Activated CD4-positive, alpha-beta T cell treated with anti-CD3 and anti-CD28 coated beads, Interleukin-2, amount 10 ng/mL, durations not matched to agents 7 days and 5 days (primary cell): ENCODE measurements around the gene ZNF618. TPM values are rescaled to one million over a fixed set of nuclear protein-coding genes. Genes with fewer than 3 reads are reported as not detected.

Experiments
- CTCF ChIA-PET: fragments of 350-600 bp; sonication (Branson Sonifier 250); formaldehyde crosslinking; loops from one replicate; lab custom pipeline; 2021; ENCODE audit warnings: antibody characterized with exemption; lab: Charles Lee
- POLR2A ChIA-PET: fragments of 350-600 bp; sonication (Branson Sonifier 250); formaldehyde crosslinking; loops from one replicate; lab custom pipeline; 2021; ENCODE audit warnings: antibody characterized with exemption; lab: Charles Lee
- DNase-seq: peaks from one replicate; pipeline ENCODE4 v3.0.0-alpha.2; 2020
- H3K27ac Mint-ChIP-seq: one replicate; pipeline ENCODE4 v1.8.0; 2021; ENCODE audit warnings: mild to moderate bottlenecking, moderate library complexity, mixed read lengths
- H3K27me3 Mint-ChIP-seq: one replicate; pipeline ENCODE4 v1.8.0; 2021; ENCODE audit warnings: mixed read lengths
- H3K36me3 Mint-ChIP-seq: one replicate; pipeline ENCODE4 v1.8.0; 2021; ENCODE audit warnings: low read depth, mixed read lengths
- H3K4me1 Mint-ChIP-seq: one replicate; pipeline ENCODE4 v1.8.0; 2021; ENCODE audit warnings: mixed read lengths
- H3K4me3 Mint-ChIP-seq: one replicate; pipeline ENCODE4 v1.8.0; 2021; ENCODE audit warnings: mild to moderate bottlenecking, moderate library complexity, mixed read lengths
- H3K9me3 Mint-ChIP-seq: one replicate; pipeline ENCODE4 v1.8.0; 2021; ENCODE audit warnings: mixed read lengths
- total RNA-seq, 2 experiments: library from RNA; stranded (reverse); gene quantifications; one replicate each; pipeline ENCODE4 v1.2.3, GENCODE V29; 2021

The ZNF618 gene, protein sequence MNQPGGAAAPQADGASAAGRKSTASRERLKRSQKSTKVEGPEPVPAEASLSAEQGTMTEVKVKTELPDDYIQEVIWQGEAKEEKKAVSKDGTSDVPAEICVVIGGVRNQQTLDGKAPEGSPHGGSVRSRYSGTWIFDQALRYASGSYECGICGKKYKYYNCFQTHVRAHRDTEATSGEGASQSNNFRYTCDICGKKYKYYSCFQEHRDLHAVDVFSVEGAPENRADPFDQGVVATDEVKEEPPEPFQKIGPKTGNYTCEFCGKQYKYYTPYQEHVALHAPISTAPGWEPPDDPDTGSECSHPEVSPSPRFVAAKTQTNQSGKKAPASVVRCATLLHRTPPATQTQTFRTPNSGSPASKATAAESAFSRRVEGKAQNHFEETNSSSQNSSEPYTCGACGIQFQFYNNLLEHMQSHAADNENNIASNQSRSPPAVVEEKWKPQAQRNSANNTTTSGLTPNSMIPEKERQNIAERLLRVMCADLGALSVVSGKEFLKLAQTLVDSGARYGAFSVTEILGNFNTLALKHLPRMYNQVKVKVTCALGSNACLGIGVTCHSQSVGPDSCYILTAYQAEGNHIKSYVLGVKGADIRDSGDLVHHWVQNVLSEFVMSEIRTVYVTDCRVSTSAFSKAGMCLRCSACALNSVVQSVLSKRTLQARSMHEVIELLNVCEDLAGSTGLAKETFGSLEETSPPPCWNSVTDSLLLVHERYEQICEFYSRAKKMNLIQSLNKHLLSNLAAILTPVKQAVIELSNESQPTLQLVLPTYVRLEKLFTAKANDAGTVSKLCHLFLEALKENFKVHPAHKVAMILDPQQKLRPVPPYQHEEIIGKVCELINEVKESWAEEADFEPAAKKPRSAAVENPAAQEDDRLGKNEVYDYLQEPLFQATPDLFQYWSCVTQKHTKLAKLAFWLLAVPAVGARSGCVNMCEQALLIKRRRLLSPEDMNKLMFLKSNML
- under 1 TPM; 0.21 to 0.27 TPM for total RNA-seq

DNA sequence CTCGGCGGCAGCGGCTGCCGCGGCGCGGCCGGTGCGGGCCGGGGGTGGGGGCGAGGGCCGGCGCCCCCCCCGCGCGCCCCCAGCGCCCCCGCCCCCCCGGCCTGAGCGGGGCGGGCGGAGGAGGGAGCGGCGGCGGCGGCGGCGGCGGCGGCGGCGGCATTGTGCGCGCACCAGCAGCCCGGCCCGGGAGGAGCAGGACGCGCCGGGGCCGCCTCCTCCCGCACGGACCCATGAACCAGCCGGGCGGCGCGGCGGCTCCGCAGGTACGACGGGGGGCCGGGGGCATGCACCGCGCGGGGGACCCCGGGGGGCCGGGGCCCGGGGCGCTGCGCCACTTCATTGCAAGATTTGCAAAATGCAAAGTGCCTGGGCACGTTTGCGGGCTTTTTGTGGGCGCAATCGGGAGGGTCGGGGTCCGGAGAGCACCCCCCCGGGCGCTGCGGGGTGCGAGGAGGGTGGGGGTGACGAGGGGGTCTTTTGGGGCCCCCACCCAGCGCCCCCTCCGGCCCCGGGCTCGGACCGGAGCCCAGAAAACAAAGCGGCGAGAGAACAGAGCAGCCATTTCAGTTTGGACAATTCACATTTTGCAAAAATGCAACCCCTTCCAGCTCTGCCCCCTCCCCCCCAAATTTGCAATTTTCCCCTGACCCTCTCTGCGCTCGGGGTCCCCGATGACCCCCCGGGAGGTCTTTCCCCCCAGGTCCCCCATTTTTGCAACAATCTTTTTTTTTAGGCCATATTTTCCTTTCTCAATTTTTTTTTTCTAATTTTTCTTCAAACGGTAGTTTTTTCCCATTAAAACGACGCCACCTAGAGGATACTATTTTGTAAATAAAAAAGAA is at the start of gene ZNF618:
Gene ZNF618, plus strand, starts transcription at position 159 of the 842 bp plus-strand sequence. Its CDS starts 72 bp downstream, at position 231.
- POLR2A ChIA-PET = interaction anchor here (0.6 kb wide), 1 partner anchor 259 kb away, joined by 3 read pairs; no protein-coding TSS in a partner anchor
- no peaks in the 10 kb centered on the region for H3K36me3 Mint-ChIP-seq
- H3K4me1 Mint-ChIP-seq = peaks cover 8% of the 10 kb centered on the region
- CTCF ChIA-PET = interaction anchor here (0.6 to 1.6 kb wide), 3 partner anchors 16 to 235 kb away, joined by 3 to 4 read pairs (median 3); no protein-coding TSS in a partner anchor
- no peak within 1 kb of the TSS for H3K27ac Mint-ChIP-seq
- H3K9me3 Mint-ChIP-seq = no peaks in the 10 kb centered on the region
- peak within 1 kb of the TSS; percentile 83 for H3K4me3 Mint-ChIP-seq
- peaks cover 27% of the 10 kb centered on the region for H3K27me3 Mint-ChIP-seq
- DNase-seq = no peak

DNA sequence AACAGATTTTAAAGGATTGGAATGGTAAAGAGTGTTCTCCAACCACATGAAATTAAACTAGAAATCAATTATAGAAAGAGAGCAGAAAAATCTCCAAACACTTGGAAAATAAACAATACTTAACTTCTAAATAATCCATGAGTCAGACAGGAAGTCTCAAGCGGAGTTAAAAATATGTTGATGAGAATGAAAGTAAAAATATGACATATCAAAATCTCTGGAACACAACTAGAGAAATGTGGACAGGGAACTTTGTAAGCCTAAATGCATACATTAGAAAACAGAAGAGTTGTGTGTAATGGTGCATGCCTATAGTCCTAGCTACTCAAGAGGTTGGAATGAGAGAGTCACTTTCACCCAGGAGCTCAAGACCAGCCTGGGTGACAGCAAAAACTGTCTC is 47.9 kb upstream of the ZNF618 start:
- Mint-ChIP-seq H3K27me3 (peaks cover 22% of the 10 kb centered on the region), H3K4me3 (no peak overlapping the region), H3K27ac (no peak overlapping the region), H3K9me3 (peaks cover 5% of the 10 kb centered on the region), H3K36me3 (no peaks in the 10 kb centered on the region), H3K4me1 (peaks cover 6% of the 10 kb centered on the region)
- no peak for DNase-seq
- POLR2A ChIA-PET = no interaction called here
- CTCF ChIA-PET = no interaction called here

DNA sequence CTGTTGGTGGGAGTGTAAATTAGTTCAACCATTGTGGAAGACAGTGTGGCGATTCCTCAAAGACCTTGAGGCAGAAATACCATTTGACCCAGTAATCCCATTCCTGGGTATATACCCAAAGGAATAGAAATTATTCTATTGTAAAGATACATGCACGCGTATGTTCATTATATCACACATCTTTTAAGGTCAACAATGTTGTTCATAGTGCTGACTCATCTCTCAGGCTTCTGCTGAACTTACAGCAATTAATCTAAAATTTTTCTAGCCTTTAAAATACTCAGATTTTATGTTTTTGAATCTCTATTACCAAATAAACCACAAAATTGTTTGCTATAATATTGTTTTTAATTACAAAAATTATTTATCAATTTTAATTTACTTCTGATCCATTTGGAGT is 38.8 kb upstream of the ZNF618 start:
- CTCF ChIA-PET = no interaction called here

DNA sequence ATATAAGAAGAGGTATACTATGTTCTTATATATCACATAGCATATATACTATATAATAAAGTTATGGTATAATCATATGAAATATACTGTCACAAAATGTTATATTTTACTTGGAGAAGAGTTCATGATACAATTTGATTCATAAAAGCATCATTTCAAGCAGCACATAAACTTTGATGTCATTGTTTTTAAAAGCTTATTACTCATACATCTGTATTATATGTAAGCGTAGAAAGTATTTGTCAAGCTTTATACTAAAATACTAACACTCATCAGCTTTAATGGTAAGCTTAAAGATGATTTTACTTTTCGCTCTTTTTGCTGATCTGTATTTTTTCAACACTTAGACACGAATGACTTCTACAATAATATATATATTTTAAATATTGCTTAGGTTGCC is 34.0 kb upstream of the ZNF618 start:
- no peak overlapping the region for H3K27ac Mint-ChIP-seq
- H3K4me1 Mint-ChIP-seq = no peaks in the 10 kb centered on the region
- no peak for DNase-seq
- POLR2A ChIA-PET = no interaction called here
- H3K9me3 Mint-ChIP-seq = peaks cover 3% of the 10 kb centered on the region
- H3K4me3 Mint-ChIP-seq = no peak overlapping the region
- CTCF ChIA-PET = no interaction called here
- H3K36me3 Mint-ChIP-seq = no peaks in the 10 kb centered on the region
- peaks cover 7% of the 10 kb centered on the region for H3K27me3 Mint-ChIP-seq

More for the DNA sequence above, 38.8 kb upstream of the ZNF618 start:
- Mint-ChIP-seq H3K9me3 (peaks cover 10% of the 10 kb centered on the region), H3K4me3 (no peak overlapping the region), H3K4me1 (no peaks in the 10 kb centered on the region), H3K27ac (no peak overlapping the region), H3K27me3 (peaks cover 29% of the 10 kb centered on the region), H3K36me3 (no peaks in the 10 kb centered on the region)
- DNase-seq = no peak
- POLR2A ChIA-PET = no interaction called here

DNA sequence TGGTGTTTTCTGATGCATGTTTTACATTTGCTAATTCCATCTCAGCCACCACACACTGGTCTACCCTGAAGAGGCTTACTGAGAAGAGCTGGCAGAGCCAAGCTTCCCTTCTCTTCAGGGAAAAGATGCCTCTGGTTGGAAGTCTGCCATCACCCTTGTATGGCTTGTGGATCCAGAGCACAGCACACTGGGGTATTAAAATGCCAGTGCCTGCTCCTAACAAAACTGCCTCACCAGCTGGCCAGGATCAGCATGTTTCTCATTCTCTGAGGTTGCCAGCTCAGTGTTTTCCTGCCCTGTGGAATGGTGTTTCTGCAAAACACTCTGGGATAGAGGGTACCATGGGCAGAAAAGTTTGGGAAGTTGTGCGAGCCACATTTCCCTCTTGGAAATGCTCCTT is 31.6 kb upstream of the ZNF618 start:
- CTCF ChIA-PET = no interaction called here
- Mint-ChIP-seq H3K36me3 (no peaks in the 10 kb centered on the region), H3K27me3 (peaks cover 7% of the 10 kb centered on the region), H3K9me3 (peaks cover 3% of the 10 kb centered on the region), H3K27ac (no peak overlapping the region), H3K4me1 (no peaks in the 10 kb centered on the region), H3K4me3 (no peak overlapping the region)
- no peak for DNase-seq
- POLR2A ChIA-PET = no interaction called here

DNA sequence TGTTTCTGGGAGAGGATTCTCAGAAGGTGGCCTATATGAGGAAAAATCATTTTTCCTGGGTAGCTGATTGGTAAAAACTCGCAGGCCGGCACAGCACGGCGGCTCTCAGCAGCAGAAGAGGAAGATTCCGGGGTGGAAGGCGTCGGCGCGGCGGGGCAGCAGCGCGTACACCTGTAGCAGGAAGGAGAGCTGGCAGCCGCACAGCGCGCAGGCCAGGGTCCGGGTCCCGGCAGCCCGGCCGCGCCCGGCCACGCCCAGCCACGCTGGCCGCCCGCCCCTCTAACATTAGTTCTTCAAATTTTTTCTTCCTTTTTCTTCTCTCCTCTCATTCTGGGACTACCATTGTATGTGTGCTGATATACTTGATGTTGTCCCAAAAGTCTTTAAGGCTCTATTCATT is 24.8 kb upstream of the ZNF618 start:
- Mint-ChIP-seq H3K36me3 (no peaks in the 10 kb centered on the region), H3K27me3 (peaks cover 8% of the 10 kb centered on the region), H3K4me3 (no peak overlapping the region), H3K9me3 (peaks cover 10% of the 10 kb centered on the region), H3K27ac (no peak overlapping the region), H3K4me1 (no peaks in the 10 kb centered on the region)
- ChIA-PET POLR2A (no interaction called here), CTCF (no interaction called here)
- no peak for DNase-seq

DNA sequence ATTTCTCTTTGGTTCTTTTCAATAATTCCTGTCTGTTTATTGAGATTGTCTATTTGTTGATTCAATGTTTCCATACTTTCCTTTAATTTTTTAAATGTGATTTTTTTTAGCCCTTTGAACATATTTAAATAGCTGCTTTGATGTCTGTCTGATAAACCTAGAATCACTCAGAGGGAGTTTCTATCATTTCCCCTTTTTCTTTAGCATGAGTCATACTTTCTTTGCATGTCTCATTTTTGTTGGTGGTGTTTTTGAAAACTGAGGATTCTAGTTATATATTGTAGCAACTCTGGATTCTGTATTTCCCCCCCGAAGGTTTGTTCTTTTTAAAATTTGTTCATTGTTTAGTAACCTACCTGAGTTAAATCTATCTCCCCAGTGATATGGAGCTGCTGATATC is 24.2 kb upstream of the ZNF618 start:
- CTCF ChIA-PET = no interaction called here
- DNase-seq = no peak

DNA sequence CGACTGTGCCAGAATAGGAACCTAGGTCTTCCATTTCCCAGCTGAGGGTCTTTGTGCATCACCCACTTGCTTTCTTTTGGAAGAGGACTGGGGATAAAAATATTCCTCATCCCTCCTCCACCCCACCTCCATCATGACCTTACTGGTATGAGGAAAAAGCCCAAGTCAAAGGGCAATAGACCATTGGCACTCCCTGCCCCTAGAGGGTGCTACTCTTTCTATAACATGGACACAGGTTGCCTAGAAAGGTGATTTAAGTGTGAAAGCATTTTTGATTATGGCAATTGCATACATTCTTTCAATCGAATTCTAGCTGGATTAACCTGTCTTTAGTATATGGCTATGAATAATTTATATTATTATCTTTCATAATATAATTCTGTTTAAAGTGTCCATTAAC is 22.8 kb upstream of the ZNF618 start:
- CTCF ChIA-PET = no interaction called here
- Mint-ChIP-seq H3K27me3 (peaks cover 5% of the 10 kb centered on the region), H3K27ac (no peak overlapping the region), H3K9me3 (peaks cover 7% of the 10 kb centered on the region), H3K36me3 (no peaks in the 10 kb centered on the region), H3K4me3 (no peak overlapping the region), H3K4me1 (no peaks in the 10 kb centered on the region)
- DNase-seq = no peak
- POLR2A ChIA-PET = no interaction called here

More for the DNA sequence above, 24.2 kb upstream of the ZNF618 start:
- H3K27ac Mint-ChIP-seq = no peak overlapping the region
- no peak overlapping the region for H3K4me3 Mint-ChIP-seq
- H3K9me3 Mint-ChIP-seq = peaks cover 9% of the 10 kb centered on the region
- H3K4me1 Mint-ChIP-seq = no peaks in the 10 kb centered on the region
- peaks cover 8% of the 10 kb centered on the region for H3K27me3 Mint-ChIP-seq
- H3K36me3 Mint-ChIP-seq = no peaks in the 10 kb centered on the region
- POLR2A ChIA-PET = no interaction called here

DNA sequence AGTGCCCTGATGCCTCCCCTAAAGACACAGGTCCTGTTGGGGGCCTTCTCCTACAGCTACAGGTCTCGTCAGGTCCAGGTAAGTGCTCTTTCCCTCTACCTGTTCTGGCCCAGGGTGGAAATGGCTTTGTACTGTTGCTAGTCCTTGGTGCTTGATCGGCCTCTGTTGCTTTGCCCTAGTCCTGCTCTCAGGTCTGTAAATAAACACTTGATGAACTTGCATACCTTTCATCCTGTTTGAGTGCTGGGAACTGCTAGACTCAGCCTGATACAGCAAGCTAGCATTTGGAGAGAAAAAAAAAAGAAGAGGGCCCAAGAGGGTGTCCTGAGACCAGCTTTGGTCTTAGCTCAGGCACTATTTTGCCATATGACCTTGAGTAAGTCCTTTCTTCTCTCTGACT is 21.8 kb upstream of the ZNF618 start:
- POLR2A ChIA-PET = no interaction called here
- no peak overlapping the region for H3K4me3 Mint-ChIP-seq
- no peaks in the 10 kb centered on the region for H3K36me3 Mint-ChIP-seq
- no peak overlapping the region for H3K27ac Mint-ChIP-seq
- H3K4me1 Mint-ChIP-seq = no peaks in the 10 kb centered on the region
- no peak for DNase-seq
- CTCF ChIA-PET = no interaction called here
- peaks cover 7% of the 10 kb centered on the region for H3K9me3 Mint-ChIP-seq
- peaks cover 7% of the 10 kb centered on the region for H3K27me3 Mint-ChIP-seq

DNA sequence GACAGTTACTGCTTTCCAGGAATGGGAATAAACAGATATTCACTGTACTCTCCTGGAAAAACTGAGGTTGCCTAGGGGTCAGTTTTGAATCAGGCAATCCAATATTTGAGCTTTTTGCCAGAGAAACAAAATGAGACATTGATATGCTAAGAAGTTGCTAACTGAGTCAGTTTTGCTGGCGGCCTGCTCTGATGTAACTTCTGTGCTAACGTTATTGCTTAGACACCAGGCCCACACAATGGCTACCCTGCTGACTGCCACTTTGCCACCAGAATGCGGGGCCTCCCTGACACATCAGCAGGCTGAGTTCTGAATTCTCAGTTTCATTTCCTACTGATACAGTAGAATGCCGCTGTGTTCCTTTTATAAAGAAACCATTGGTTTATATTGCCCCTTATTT is 18.2 kb upstream of the ZNF618 start:
- no peak for DNase-seq
- H3K4me3 Mint-ChIP-seq = no peak overlapping the region
- peaks cover 15% of the 10 kb centered on the region for H3K27me3 Mint-ChIP-seq
- no peaks in the 10 kb centered on the region for H3K36me3 Mint-ChIP-seq
- POLR2A ChIA-PET = no interaction called here
- no peaks in the 10 kb centered on the region for H3K9me3 Mint-ChIP-seq
- no peaks in the 10 kb centered on the region for H3K4me1 Mint-ChIP-seq
- H3K27ac Mint-ChIP-seq = no peak overlapping the region
- CTCF ChIA-PET = no interaction called here

DNA sequence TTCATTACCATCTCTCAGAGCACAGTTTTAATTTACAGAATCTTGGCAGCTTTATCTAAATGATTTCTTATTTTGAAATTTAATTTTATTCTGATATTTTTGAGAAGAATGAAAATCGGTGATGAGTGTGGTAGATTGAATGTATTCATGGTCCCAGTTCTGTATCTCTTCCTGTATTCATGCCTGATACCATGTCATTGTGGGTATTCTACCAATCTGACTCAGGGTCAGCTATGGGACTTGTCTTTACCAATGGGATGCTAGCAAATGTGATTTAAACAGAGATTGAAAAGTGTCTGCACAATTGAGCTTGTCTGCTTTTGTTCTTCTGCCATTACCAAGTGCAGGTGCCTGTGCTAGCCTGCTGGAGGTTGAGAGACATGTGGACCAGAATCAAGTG is 17.8 kb upstream of the ZNF618 start:
- Mint-ChIP-seq H3K27me3 (peaks cover 13% of the 10 kb centered on the region), H3K4me3 (no peak overlapping the region), H3K4me1 (no peaks in the 10 kb centered on the region), H3K27ac (no peak overlapping the region), H3K9me3 (no peaks in the 10 kb centered on the region), H3K36me3 (no peaks in the 10 kb centered on the region)
- ChIA-PET POLR2A (no interaction called here), CTCF (no interaction called here)
- DNase-seq = no peak

DNA sequence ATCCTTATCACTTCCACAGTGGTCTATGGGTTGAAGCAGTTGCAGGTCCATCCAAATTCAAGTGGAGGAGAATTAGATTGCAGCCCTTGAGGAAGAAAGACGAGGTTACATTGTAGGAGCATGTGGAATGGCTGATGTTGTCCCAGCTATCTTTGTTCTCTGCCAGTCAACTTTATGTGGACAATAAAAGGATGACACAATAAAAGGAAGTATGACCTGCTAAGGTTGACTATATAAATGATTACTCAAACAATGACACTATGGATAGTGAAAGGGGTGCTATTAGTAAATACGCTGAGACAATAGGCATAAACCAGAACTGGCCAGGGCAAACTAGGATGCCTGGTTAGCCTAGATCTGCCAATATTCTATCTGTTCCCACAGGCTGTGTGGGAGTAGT is 12.8 kb upstream of the ZNF618 start:
- Mint-ChIP-seq H3K36me3 (no peaks in the 10 kb centered on the region), H3K27me3 (peaks cover 16% of the 10 kb centered on the region), H3K27ac (no peak overlapping the region), H3K4me1 (no peaks in the 10 kb centered on the region), H3K4me3 (no peak overlapping the region), H3K9me3 (peaks cover 3% of the 10 kb centered on the region)
- ChIA-PET POLR2A (no interaction called here), CTCF (no interaction called here)
- DNase-seq = no peak
